Gastroesophageal sphincter (tissue), 4 donors: ENCODE results near the gene RPP25. TPM values are rescaled to one million over a fixed set of nuclear protein-coding genes. Genes with fewer than 3 reads are reported as not detected.

Source experiments
- ATAC-seq: fragments of 150-250 bp; one replicate; pipeline ENCODE4 v1.9.1; 2016; ENCODE audit warnings: mild to moderate bottlenecking, moderate library complexity
- H3K27ac ChIP-seq, 4 donors: fragments of 200-600 bp; sonication (generic) in 3 of 4; 1 replicate in 3 of 4; 2 replicates in 1 of 4; pipeline ENCODE4 v1.5.1; 2016 to 2019
- H3K27me3 ChIP-seq: fragments of 200-600 bp; sonication (generic); one replicate; pipeline ENCODE4 v1.5.1; 2019
- H3K36me3 ChIP-seq, 2 donors: fragments of 200-600 bp; sonication (generic); one replicate each; pipeline ENCODE4 v1.5.1; 2019; ENCODE audit warnings: control low read depth in 1 of 2
- H3K4me1 ChIP-seq, 3 donors: fragments of 200-600 bp; sonication (generic); 1 replicate in 2 of 3; 2 replicates in 1 of 3; pipeline ENCODE4 v1.5.1; 2016 to 2019; ENCODE audit warnings: control low read depth in 2 of 3
- H3K4me3 ChIP-seq, 2 donors: fragments of 200-600 bp; sonication (generic); one replicate each; pipeline ENCODE4 v1.5.1; 2019; ENCODE audit warnings: mild to moderate bottlenecking in 1 of 2, moderate library complexity in 1 of 2
- H3K9me3 ChIP-seq, 3 donors: fragments of 200-600 bp; sonication (generic); one replicate each; pipeline ENCODE4 v1.5.1; 2017 to 2019; ENCODE audit warnings: control low read depth in 2 of 3
- EP300 ChIP-seq: sonication (generic); formaldehyde crosslinking; IDR thresholded peaks from one replicate; pipeline ENCODE4 v1.6.1; 2017; ENCODE audit warnings: antibody characterized with exemption, mild to moderate bottlenecking
- POLR2A ChIP-seq, 2 donors: fragments of 450-650 bp; IDR thresholded peaks; one replicate each; pipeline ENCODE4 v1.6.1; 2017; ENCODE audit warnings: antibody characterized with exemption in 2 of 2, mild to moderate bottlenecking in 2 of 2, moderate library complexity in 1 of 2
- POLR2AphosphoS5 ChIP-seq: sonication (generic); formaldehyde crosslinking; IDR thresholded peaks from one replicate; pipeline ENCODE4 v1.6.1; 2017; ENCODE audit warnings: antibody characterized with exemption
- WGBS, 2 donors: methylation state at CpG; one replicate each; pipeline ENCODE4 v1.1.5; 2018; ENCODE audit warnings: low coverage in 1 of 2; 5-methylcytosine and 5-hydroxymethylcytosine counted together
- total RNA-seq, 4 donors: library from RNA; depleted of rRNA; stranded (reverse); fragments of >200 nt; gene quantifications; one replicate each; pipeline ENCODE4 v1.1.0, GENCODE V29; 2016
- TF ChIP-seq, protein P1 (sequence below), 4 experiments: fragments of 200-600 bp in 2 of 4; fragments of 450-650 bp in 2 of 4; sonication (generic) in 1 of 4; IDR thresholded peaks; one replicate each; pipeline ENCODE4 v1.5.1; 2017 to 2019; ENCODE audit warnings: antibody characterized with exemption in 4 of 4, mild to moderate bottlenecking in 2 of 4, moderate library complexity in 2 of 4

RPP25 gene
- total RNA-seq, 4 donors from 2014 or later, result 1.6 to 8.0 (median 6.7) TPM

GRCh38 chr15:74960995-74961588 is 4.5 kb upstream of the RPP25 start:
- no peak overlapping the region for H3K27ac ChIP-seq
- no peak overlapping the region for H3K4me3 ChIP-seq
- H3K36me3 ChIP-seq, result no peaks in the 10 kb centered on the region
- H3K4me1 ChIP-seq, result peaks cover 0 to 38% (median 19%) of the 10 kb centered on the region in 3 donors
- TF ChIP-seq, protein P1, sequence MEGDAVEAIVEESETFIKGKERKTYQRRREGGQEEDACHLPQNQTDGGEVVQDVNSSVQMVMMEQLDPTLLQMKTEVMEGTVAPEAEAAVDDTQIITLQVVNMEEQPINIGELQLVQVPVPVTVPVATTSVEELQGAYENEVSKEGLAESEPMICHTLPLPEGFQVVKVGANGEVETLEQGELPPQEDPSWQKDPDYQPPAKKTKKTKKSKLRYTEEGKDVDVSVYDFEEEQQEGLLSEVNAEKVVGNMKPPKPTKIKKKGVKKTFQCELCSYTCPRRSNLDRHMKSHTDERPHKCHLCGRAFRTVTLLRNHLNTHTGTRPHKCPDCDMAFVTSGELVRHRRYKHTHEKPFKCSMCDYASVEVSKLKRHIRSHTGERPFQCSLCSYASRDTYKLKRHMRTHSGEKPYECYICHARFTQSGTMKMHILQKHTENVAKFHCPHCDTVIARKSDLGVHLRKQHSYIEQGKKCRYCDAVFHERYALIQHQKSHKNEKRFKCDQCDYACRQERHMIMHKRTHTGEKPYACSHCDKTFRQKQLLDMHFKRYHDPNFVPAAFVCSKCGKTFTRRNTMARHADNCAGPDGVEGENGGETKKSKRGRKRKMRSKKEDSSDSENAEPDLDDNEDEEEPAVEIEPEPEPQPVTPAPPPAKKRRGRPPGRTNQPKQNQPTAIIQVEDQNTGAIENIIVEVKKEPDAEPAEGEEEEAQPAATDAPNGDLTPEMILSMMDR (IDR thresholded peaks at IDR 0.05), result no peak
- no peak for TF ChIP-seq POLR2AphosphoS5
- 36% methylated on average over 3 of the region's 3 CpGs for WGBS, 2 donors
- no peaks in the 10 kb centered on the region for H3K9me3 ChIP-seq
- ATAC-seq, result no peak
- H3K27me3 ChIP-seq, result peaks cover 43% of the 10 kb centered on the region

DNA sequence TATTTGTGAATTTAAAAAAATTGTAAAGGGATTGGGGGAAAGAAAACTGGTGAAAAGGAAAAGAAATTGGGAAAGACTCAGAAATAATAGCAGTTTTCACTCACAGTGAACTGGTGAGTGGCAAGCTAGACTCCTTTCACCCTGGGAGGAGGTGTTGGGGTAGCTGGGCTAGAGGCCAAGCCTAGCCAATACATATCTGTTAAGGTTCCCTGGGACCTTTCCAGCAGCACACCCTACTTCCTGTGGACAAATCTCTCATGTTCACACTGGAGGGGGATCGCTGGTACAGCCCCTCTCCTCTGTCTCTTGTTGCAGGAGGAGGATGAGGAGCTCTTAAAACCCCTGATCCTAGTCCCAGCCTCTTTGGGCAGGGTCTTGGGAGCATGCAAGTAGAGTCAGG is 3.7 kb upstream of the RPP25 start:
- ATAC-seq, result no peak
- WGBS, 2 donors, result 57 to 60% methylated on average over 1 of the region's 1 CpG
- H3K4me1 ChIP-seq, result peaks cover 0 to 46% (median 25%) of the 10 kb centered on the region in 3 donors

GRCh38 chr15:74959586-74959939 is 3.0 kb upstream of the RPP25 start:
- Histone ChIP-seq H3K36me3 (no peaks in the 10 kb centered on the region), H3K4me1 (peaks cover 0 to 54% (median 25%) of the 10 kb centered on the region in 3 donors), H3K27ac (no peak overlapping the region), H3K27me3 (peaks cover 54% of the 10 kb centered on the region), H3K9me3 (no peaks in the 10 kb centered on the region), H3K4me3 (peak overlapping the region in 1 of 2 donors; percentile 65)
- TF ChIP-seq POLR2A (IDR thresholded peaks at IDR 0.05) (no peak), EP300 (no peak)
- TF ChIP-seq, protein P1 (IDR thresholded peaks at IDR 0.05), result no peak
- WGBS, 2 donors, result 13 to 15% methylated on average over 7 to 8 of the region's 8 CpGs
- no peak for ATAC-seq

More for the DNA sequence above, 3.7 kb upstream of the RPP25 start:
- Histone ChIP-seq H3K36me3 (no peaks in the 10 kb centered on the region), H3K4me3 (no peak overlapping the region), H3K9me3 (no peaks in the 10 kb centered on the region), H3K27ac (no peak overlapping the region), H3K27me3 (peaks cover 46% of the 10 kb centered on the region)
- TF ChIP-seq, protein P1 (IDR thresholded peaks at IDR 0.05), result no peak
- TF ChIP-seq POLR2AphosphoS5 (no peak), POLR2A (IDR thresholded peaks at IDR 0.05) (no peak), EP300 (no peak)

DNA sequence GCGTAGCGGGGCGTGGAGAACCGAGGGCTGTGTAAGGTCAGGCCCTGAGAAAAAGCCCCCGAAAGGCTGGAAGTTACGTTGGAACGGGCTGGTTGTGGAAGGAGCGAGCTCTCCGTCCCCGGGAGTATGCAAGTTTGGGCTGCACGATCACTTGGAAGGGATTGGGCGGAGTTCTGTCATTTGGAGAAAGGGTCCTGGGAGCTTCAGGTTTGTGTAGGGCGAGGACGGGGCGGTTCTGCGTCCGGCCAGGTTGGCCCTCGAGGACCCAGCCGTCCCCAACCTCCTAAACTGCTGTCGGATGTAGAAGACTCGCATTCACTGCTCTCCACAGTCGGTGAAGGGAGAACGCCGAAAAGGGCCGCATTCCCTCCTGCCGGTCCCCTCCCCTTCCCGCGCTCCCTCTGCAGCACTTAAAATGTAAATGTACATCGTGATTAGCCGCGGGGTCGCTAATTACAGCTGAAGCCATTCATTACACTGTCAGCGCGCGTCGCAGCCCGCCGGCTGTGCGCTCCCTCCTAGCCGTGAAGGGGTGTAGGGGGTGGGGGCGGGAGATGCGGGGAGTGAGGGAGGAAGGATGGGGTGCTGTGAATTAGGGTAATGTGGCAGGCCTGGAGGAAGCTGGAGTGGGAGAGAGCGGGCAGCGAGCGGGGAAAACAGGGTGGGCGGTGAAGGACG is 2.5 kb upstream of the RPP25 start:
- ATAC-seq, result no peak
- Histone ChIP-seq H3K9me3 (no peaks in the 10 kb centered on the region), H3K27ac (peak overlapping the region in 2 of 4 donors; percentile 56 to 68), H3K27me3 (peaks cover 59% of the 10 kb centered on the region), H3K4me3 (peak overlapping the region in 1 of 2 donors; percentile 65), H3K36me3 (no peaks in the 10 kb centered on the region), H3K4me1 (peaks cover 0 to 57% (median 25%) of the 10 kb centered on the region in 3 donors)
- WGBS, 2 donors, result 3 to 7% methylated on average over 8 to 29 of the region's 47 CpGs
- TF ChIP-seq, protein P1 (IDR thresholded peaks at IDR 0.05), result no peak
- no peak for TF ChIP-seq EP300
- TF ChIP-seq POLR2A (IDR thresholded peaks at IDR 0.05), result no peak
